Epithelial cell of esophagus (primary cell): ENCODE measurements around the gene MPV17L2.
"Not testable (repeated sequence)": the region's sequence is repeated elsewhere in the genome, so short reads cannot be mapped to it uniquely, and the experiment has no call there.

Experiments used
- DNase-seq: peaks from one replicate; pipeline ENCODE4 v3.0.0; 2010; ENCODE audit warnings: low read depth
- H3K4me3 ChIP-seq: 2 replicates; pipeline ENCODE4 v1.5.1; 2011; ENCODE audit warnings: mild to moderate bottlenecking, low read length, control low read depth
- TF ChIP-seq, protein P1 (sequence below): IDR thresholded peaks from 2 replicates; pipeline ENCODE4 v1.5.1; 2011; ENCODE audit warnings: low read depth, mild to moderate bottlenecking, low read length, control low read depth, inconsistent platforms; ENCODE audit not compliant: insufficient read depth; ENCODE audit errors: missing control alignments

Gene MPV17L2

DNA sequence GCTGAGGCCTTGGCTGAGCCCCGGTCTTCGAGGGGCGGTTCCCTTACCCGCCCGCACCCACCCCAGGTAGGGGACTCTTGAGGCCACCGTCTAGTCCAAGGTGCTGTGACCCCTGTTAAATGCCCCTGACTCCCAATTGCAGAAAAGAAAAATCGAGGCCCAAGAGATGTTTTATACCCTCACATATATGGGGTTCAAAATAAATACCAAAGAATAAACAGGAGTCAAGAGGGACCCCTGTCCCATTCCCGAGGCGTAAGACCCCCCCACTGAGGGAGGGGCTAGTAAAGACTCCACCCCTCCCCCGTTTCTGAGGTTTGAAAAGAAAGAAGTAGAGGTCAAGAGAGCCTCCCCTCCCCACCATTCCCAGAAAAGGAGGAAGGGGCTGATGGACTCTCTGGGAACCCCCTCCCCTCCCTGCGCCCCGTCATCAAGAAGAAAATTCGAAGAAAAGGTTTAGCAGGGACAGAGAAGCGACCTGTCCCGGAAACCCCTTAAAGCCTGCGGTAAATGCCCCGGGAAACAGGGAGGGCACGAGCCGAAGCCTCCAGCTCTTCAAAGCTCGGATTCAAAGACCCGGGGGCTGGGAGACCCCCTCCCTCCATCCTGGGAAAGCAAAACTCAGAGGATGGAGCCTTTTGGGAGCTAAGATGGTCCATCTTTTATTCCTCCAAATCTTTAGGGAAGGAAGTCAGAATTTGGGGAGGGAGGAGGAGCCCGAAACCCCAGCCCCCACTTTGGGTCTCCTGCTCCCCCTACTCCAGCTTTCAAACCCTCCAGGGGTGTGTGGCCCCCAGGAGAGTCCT lies 11.6 kb downstream of the MPV17L2 start:
- TF ChIP-seq, protein P1, sequence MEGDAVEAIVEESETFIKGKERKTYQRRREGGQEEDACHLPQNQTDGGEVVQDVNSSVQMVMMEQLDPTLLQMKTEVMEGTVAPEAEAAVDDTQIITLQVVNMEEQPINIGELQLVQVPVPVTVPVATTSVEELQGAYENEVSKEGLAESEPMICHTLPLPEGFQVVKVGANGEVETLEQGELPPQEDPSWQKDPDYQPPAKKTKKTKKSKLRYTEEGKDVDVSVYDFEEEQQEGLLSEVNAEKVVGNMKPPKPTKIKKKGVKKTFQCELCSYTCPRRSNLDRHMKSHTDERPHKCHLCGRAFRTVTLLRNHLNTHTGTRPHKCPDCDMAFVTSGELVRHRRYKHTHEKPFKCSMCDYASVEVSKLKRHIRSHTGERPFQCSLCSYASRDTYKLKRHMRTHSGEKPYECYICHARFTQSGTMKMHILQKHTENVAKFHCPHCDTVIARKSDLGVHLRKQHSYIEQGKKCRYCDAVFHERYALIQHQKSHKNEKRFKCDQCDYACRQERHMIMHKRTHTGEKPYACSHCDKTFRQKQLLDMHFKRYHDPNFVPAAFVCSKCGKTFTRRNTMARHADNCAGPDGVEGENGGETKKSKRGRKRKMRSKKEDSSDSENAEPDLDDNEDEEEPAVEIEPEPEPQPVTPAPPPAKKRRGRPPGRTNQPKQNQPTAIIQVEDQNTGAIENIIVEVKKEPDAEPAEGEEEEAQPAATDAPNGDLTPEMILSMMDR: no peak
- DNase-seq: no peak
- peak overlapping the region; percentile 84 for H3K4me3 ChIP-seq

DNA sequence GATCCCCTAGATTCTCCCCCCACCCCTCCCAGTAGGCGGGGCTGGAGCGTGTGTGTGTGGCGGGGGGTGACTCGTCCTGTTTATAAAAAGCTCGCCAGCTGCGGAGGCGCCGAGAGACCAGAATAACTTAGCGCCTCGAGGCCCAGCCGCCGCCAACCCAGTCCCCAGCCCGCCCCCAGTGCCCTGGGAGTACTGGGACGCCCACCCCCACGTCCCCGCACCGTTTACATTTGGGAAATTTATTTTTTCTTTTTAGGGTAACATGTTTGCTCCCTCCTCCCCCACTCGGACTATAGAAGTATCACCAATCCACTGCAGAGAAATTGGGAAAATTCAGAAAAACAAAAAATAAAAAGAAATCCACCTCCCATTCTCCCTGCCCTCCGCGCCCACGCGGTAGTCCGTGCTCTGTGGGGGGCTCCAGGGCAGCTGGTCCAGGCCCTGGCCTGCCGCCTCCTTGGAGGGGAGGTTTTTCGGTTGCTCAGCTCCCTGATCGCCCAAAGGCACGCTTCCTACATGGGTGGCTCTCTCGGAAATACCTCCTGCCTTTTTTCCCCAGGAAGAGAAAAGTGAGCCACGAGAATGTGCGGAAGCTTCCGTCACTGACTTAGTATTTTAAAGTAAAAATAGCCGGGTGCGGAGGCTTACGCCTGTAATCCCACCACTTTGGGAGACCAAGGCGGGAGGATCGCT lies 12.3 kb downstream of the MPV17L2 start:
- peak overlapping the region; percentile 84 for H3K4me3 ChIP-seq
- DNase-seq: peak; percentile 62
- TF ChIP-seq, protein P1: no peak

DNA sequence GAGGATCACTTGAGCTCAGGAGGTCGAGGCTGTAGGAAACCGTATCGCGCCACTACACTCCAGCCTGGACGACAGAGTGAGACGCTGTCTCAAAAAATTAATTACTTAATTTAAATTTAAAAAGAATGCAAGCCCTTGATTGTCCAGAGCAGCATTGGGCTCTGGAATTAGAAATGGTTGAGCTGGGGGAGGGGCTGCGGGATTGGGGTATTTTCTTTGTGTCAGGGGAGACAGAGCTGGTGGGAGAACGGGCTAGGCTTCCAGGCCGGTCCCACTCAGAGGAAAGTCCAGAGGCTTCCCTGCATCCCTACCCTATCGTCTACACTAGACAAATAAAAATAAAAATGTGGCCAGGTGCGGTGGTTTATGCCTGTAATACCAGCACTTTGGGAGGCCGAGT lies 13.0 kb downstream of the MPV17L2 start:
- TF ChIP-seq, protein P1: no peak

DNA sequence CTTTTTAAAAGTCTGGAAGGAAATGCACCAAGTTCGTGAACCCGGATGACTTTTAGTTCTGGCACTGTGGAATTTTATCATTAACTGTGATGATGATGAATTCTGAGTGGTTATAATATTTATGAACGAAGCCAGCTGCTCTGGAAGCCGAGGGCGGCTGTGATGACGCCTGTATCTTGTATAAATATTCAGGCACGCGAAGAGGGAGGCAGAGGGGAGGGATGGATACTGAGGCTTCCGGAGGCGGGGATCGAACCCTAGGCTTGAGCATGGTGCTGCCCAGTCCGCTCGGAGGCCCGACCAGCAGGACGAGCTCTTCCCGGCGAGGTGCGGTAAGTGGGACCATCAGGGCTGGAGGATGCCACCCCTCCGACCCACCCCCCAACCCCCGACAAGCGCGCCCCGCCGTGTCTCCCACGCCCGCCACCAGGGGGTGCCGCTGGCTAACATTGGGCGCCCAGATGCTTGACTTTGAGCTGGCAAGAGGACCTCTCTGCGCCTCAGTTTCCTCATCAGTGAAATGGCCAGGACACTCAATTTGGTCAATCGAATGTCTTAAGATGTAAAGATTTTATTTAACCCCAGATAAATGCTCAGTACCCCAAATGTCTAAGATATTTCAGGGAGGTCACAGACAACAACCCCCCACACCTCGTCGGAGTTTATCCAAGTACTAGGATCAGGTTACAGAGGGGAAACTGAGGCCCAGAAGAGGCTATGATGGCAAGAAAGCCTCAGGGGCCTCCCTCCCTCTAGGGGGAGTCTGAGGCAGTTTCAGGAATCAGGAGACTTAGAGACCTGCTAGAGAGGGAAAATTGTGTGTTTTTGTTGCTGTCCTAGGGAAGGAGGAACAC lies 15.3 kb downstream of the MPV17L2 start:
- DNase-seq: no peak
- TF ChIP-seq, protein P1: peak; percentile 53
- H3K4me3 ChIP-seq: no peak overlapping the region

More for the DNA sequence above, 13.0 kb downstream of the MPV17L2 start:
- H3K4me3 ChIP-seq: no peak overlapping the region
- no peak for DNase-seq

DNA sequence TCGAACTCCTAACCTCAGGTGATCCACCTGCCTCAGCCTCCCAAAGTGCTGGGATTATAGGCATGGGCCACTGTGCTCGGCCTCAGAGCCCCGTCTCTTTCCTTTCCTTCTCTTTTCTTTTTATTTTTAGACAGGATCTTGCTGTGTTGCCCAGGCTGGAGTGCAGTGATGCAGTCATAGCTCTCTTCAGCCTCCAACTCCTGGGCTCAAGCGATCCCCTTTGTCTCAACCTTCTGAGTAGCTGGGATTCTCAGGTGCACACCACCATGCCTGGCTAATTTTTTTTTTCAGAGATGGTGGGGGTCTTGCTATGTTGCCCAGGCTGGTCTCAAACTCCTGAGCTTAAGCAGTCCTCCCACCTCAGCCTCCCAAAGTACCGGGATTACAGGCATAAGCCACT lies 16.9 kb downstream of the MPV17L2 start:
- DNase-seq: not testable (repeated sequence)

DNA sequence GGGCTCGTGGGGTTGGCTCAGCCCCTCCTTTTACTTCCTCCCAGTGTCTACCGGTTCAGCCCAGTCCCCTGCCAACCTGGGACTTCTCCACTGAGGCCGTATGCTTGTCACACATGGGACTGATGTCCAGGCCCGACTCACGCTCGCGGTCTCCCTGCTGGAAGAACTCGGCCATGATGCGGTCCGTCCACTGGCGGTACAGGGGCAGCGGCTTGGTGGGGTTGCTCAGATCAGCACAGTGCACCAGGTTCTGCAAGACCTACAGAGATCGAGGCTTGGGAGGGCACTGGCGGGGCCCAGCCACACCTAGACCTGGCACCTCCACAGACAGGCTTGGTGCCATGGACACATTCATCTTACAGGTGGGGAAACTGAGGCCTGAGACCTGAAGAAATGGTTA lies 18.7 kb downstream of the MPV17L2 start:
- no peak overlapping the region for H3K4me3 ChIP-seq
- TF ChIP-seq, protein P1: no peak
- no peak for DNase-seq

More for the DNA sequence above, 16.9 kb downstream of the MPV17L2 start:
- not testable (repeated sequence) for H3K4me3 ChIP-seq

DNA sequence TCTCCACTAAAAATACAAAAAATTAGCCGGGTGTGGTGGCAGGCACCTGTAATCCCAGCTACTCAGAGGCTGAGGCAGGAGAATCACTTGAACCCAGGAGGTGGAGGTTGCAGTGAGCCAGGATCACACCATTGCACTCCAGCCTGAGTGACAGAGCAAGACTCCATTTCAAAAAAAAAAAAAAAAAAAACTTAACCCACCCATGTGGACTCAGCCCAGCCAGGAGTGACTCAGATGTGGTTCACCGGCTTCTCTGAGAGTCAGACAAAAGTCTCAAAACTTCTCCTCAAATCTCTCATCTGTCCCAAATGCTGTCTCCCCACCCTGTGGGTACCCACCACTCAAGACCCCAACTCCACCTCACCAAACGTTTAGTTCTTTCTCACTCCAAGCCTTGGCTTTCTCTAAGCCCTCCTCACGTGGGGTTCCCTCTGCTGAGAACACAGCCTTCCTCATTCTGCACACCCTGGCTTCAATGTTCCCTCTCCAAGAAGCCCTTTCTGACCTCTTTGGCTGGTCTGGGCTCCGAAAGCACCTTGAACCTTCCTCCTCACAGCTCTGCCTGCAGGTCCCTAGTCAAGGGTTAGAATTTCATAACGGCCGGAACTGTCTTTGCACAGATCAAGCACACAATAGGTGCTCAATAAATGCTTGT lies 21.9 kb downstream of the MPV17L2 start:
- TF ChIP-seq, protein P1: no peak
- H3K4me3 ChIP-seq: no peak overlapping the region
- DNase-seq: peak; percentile 65
